Measurements from ENCODE around the gene USP40. TPM values are rescaled to one million over a fixed set of nuclear protein-coding genes. Genes with fewer than 3 reads are reported as not detected.

The USP40 gene
- total RNA-seq, 2 donors from 2014 or later, result 22.1 to 32.7 TPM

- Histone ChIP-seq H3K36me3 (peaks cover 3% of the 10 kb centered on the region), H3K27ac (no peak overlapping the region), H3K9ac (ENCODE audit: low read depth in 2 of 2, low read length in 2 of 2) (no peak overlapping the region), H3K4me3 (no peak overlapping the region), H3K4me1 (no peaks in the 10 kb centered on the region), H3K27me3 (no peaks in the 10 kb centered on the region), H3K9me3 (no peaks in the 10 kb centered on the region)
- DNase-seq, result no peak
- TF ChIP-seq, protein P1, sequence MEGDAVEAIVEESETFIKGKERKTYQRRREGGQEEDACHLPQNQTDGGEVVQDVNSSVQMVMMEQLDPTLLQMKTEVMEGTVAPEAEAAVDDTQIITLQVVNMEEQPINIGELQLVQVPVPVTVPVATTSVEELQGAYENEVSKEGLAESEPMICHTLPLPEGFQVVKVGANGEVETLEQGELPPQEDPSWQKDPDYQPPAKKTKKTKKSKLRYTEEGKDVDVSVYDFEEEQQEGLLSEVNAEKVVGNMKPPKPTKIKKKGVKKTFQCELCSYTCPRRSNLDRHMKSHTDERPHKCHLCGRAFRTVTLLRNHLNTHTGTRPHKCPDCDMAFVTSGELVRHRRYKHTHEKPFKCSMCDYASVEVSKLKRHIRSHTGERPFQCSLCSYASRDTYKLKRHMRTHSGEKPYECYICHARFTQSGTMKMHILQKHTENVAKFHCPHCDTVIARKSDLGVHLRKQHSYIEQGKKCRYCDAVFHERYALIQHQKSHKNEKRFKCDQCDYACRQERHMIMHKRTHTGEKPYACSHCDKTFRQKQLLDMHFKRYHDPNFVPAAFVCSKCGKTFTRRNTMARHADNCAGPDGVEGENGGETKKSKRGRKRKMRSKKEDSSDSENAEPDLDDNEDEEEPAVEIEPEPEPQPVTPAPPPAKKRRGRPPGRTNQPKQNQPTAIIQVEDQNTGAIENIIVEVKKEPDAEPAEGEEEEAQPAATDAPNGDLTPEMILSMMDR (IDR thresholded peaks at IDR 0.05), result no peak
- intact Hi-C loops (cut with DNase I), result no loop called here
Observed at GRCh38 chr2:233487748-233488345, 78.7 kb downstream of the USP40 start.

DNA sequence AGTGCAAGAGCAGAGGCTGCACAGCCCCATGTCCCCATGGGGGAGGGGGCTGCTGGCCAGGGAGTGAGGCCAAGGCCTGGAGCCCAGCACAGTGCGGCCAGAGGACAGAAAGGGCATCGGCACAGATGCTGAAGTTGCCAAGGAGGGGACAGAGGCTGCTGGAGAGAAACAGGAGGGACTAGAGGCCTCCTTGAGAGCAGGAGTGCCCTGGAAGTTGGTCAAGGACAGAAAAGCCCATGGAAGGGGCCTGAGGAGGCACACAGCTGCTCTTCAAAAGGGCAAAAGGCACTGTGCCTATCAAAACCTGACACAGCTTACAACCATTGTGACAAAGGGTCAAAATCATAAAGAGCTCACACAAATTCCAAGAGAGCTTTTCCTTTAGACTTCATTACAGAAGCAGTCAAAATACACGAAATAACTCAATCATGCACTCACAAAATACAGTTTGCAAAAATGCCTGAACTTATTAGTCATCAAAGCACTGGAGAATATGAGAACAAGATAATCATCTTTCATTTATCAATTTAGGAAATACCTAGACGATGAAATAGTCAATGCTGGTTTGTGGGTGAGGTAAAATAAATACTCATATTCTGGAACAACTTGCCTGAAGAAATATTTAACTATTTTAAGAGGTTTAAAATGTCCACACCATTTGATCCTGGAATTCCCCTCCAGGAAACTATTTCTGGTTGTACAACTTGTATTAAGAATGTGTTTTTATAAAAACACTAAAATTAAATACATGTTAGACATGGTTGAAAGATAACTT lies 79.6 kb downstream of the USP40 start:
- H3K4me1 ChIP-seq, result no peaks in the 10 kb centered on the region
- no peak overlapping the region for H3K4me3 ChIP-seq
- no peak overlapping the region for H3K27ac ChIP-seq
- DNase-seq, result no peak
- no peak overlapping the region for H3K9ac ChIP-seq (ENCODE audit: low read depth in 2 of 2, low read length in 2 of 2)
- intact Hi-C loops (cut with DNase I), result no loop called here
- no peaks in the 10 kb centered on the region for H3K36me3 ChIP-seq
- no peaks in the 10 kb centered on the region for H3K9me3 ChIP-seq
- H3K27me3 ChIP-seq, result no peaks in the 10 kb centered on the region
- TF ChIP-seq, protein P1 (IDR thresholded peaks at IDR 0.05), result no peak

- TF ChIP-seq, protein P1 (IDR thresholded peaks at IDR 0.05), result no peak
- no peaks in the 10 kb centered on the region for H3K27me3 ChIP-seq
- H3K4me1 ChIP-seq, result no peaks in the 10 kb centered on the region
- H3K9me3 ChIP-seq, result no peaks in the 10 kb centered on the region
- H3K4me3 ChIP-seq, result no peak overlapping the region
- intact Hi-C loops (cut with DNase I), result no loop called here
- no peak overlapping the region for H3K9ac ChIP-seq (ENCODE audit: low read depth in 2 of 2, low read length in 2 of 2)
- H3K27ac ChIP-seq, result no peak overlapping the region
- no peaks in the 10 kb centered on the region for H3K36me3 ChIP-seq
- DNase-seq, result no peak
Observed at GRCh38 chr2:233486357-233486756, 80.2 kb downstream of the USP40 start.

DNA sequence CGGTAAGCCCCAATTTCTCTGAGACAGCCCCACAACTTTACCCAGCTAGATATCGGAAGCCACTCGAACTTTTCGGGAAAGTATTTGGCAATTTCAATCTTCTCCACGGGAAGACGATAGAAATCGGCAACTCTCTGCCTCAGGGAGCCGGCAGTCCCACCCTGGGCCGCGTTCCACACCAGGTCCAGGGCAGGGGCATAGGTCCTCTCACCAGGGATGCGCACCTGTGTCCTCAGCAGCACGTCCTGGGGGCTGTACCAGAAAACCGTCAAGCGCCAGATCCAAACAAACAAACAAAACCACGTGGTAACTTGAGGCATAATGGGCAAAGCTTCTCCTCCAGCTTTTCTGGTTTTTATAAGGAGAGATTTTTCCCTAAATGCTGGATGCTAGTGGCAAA lies 80.9 kb downstream of the USP40 start:
- no peaks in the 10 kb centered on the region for H3K4me1 ChIP-seq
- no peak overlapping the region for H3K4me3 ChIP-seq
- intact Hi-C loops (cut with DNase I), result no loop called here
- H3K9me3 ChIP-seq, result no peaks in the 10 kb centered on the region
- no peak overlapping the region for H3K27ac ChIP-seq
- H3K36me3 ChIP-seq, result no peaks in the 10 kb centered on the region
- TF ChIP-seq, protein P1 (IDR thresholded peaks at IDR 0.05), result no peak
- no peak overlapping the region for H3K9ac ChIP-seq (ENCODE audit: low read depth in 2 of 2, low read length in 2 of 2)
- no peaks in the 10 kb centered on the region for H3K27me3 ChIP-seq
- DNase-seq, result no peak

DNA sequence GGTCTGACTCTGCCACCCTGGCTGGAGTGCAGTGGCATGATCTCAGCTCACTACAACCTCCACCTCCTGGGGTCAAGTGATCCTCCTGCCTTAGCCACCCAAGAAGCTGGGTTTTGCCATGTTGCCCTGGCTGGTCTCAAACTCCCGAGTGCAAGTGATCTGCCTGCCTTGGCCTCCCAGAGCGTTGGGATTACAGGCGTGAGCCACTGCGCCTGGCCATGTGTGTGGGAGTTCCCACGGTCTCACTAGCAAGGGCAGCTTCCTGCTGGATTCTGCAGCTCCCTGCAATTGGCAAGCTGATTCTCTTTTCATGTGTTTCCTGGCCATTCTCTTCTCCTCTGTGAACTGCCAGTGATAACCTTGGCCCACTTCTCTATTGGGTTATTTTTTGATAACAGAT lies 84.0 kb downstream of the USP40 start:
- Histone ChIP-seq H3K36me3 (no peaks in the 10 kb centered on the region), H3K27ac (no peak overlapping the region), H3K9ac (ENCODE audit: low read depth in 2 of 2, low read length in 2 of 2) (no peak overlapping the region), H3K4me1 (no peaks in the 10 kb centered on the region), H3K27me3 (no peaks in the 10 kb centered on the region), H3K4me3 (no peak overlapping the region), H3K9me3 (no peaks in the 10 kb centered on the region)
- TF ChIP-seq, protein P1 (IDR thresholded peaks at IDR 0.05), result no peak
- no peak for DNase-seq
- intact Hi-C loops (cut with DNase I), result no loop called here
